LNCaP clone FGC (cell line): ENCODE measurements around the gene ZNF616.

Source experiments
- DNase-seq: peaks from one replicate; pipeline ENCODE4 v3.0.0-alpha.2; 2011; ENCODE audit warnings: low read depth
- H3K4me3 ChIP-seq: 2 replicates; pipeline ENCODE4 v1.5.1; 2011; ENCODE audit warnings: mild to moderate bottlenecking, low read depth, low read length, control low read depth
- CTCF ChIP-seq: IDR thresholded peaks from 2 replicates; pipeline ENCODE4 v1.5.1; 2012; ENCODE audit warnings: mild to moderate bottlenecking; ENCODE audit not compliant: control insufficient read depth, insufficient read depth; ENCODE audit errors: extremely low read depth

The ZNF616 gene

GRCh38 chr19:52086481-52086880 is 53.3 kb downstream of the ZNF616 start:
- H3K4me3 ChIP-seq = no peak overlapping the region
- no peak for TF ChIP-seq CTCF
- no peak for DNase-seq

- no peak overlapping the region for H3K4me3 ChIP-seq
- no peak for DNase-seq
- TF ChIP-seq CTCF = no peak
Measured at GRCh38 chr19:52070496-52070895, 69.2 kb downstream of the ZNF616 start.

- no peak overlapping the region for H3K4me3 ChIP-seq
- no peak for TF ChIP-seq CTCF
Measured at GRCh38 chr19:52069653-52070052, 70.1 kb downstream of the ZNF616 start.

GRCh38 chr19:52066258-52066863 is 73.4 kb downstream of the ZNF616 start:
- no peak for TF ChIP-seq CTCF
- H3K4me3 ChIP-seq = no peak overlapping the region
- DNase-seq = no peak

More at GRCh38 chr19:52069653-52070052, 70.1 kb downstream of the ZNF616 start:
- no peak for DNase-seq

- DNase-seq = no peak
- TF ChIP-seq CTCF = no peak
Measured at GRCh38 chr19:52065399-52065798, 74.3 kb downstream of the ZNF616 start.

More at GRCh38 chr19:52065399-52065798, 74.3 kb downstream of the ZNF616 start:
- no peak overlapping the region for H3K4me3 ChIP-seq
